IPS DF 6.9 (cell line): ENCODE results near the gene IFITM10.
"Not testable (repeated sequence)": the region's sequence is repeated elsewhere in the genome, so short reads cannot be mapped to it uniquely, and the experiment has no call there.

Experiments used
- DNase-seq: peaks from one replicate; pipeline ENCODE4 v3.0.0-alpha.2; 2013; ENCODE audit warnings: low read depth, low spot score
- H3K27ac ChIP-seq: one replicate; pipeline ENCODE4 v1.5.1; 2013; ENCODE audit warnings: low read length, control low read depth
- H3K27me3 ChIP-seq: 2 replicates; pipeline ENCODE4 v1.6.1; 2013; ENCODE audit warnings: mild to moderate bottlenecking, low read length; ENCODE audit not compliant: control insufficient read depth, insufficient read depth
- H3K36me3 ChIP-seq: 2 replicates; pipeline ENCODE4 v1.6.1; 2013; ENCODE audit warnings: low read length; ENCODE audit not compliant: control insufficient read depth, insufficient read depth
- H3K4me1 ChIP-seq: 2 replicates; pipeline ENCODE4 v1.6.1; 2013; ENCODE audit warnings: low read length; ENCODE audit not compliant: control insufficient read depth, insufficient read depth
- H3K4me3 ChIP-seq: 2 replicates; pipeline ENCODE4 v1.5.1; 2013; ENCODE audit warnings: mild to moderate bottlenecking, low read length
- H3K9me3 ChIP-seq: 2 replicates; pipeline ENCODE4 v1.6.1; 2013; ENCODE audit warnings: low read length, inconsistent platforms; ENCODE audit not compliant: control insufficient read depth, insufficient read depth
- WGBS: extraction: QIAGEN DNeasy Blood & Tissue Kit; methylation state at CpG from one replicate; pipeline ENCODE4 v1.1.7; 2013; ENCODE audit warnings: mixed read lengths, missing lambda C conversion rate; ENCODE audit not compliant: insufficient read length, insufficient coverage; 5-methylcytosine and 5-hydroxymethylcytosine counted together

Gene IFITM10

GRCh38 chr11:1684886-1685874 lies 65.2 kb downstream of the IFITM10 start:
- not testable (repeated sequence) for DNase-seq, H3K27me3 ChIP-seq, H3K4me3 ChIP-seq, H3K9me3 ChIP-seq, H3K27ac ChIP-seq, H3K4me1 ChIP-seq, H3K36me3 ChIP-seq
- no CpG with 5 or more reads among the region's 18 CpGs for WGBS

- not testable (repeated sequence) for H3K36me3 ChIP-seq, H3K27me3 ChIP-seq, H3K4me1 ChIP-seq, H3K9me3 ChIP-seq, DNase-seq, H3K27ac ChIP-seq, H3K4me3 ChIP-seq
- no CpG with 5 or more reads among the region's 24 CpGs for WGBS
These were observed 66.4 kb downstream of the IFITM10 start for GRCh38 chr11:1683904-1684572.

GRCh38 chr11:1683216-1683615 lies 67.2 kb downstream of the IFITM10 start:
- WGBS = no CpG with 5 or more reads among the region's 19 CpGs
- DNase-seq, H3K27me3 ChIP-seq: not testable (repeated sequence)

More at GRCh38 chr11:1683216-1683615, 67.2 kb downstream of the IFITM10 start:
- H3K4me1 ChIP-seq, H3K36me3 ChIP-seq, H3K27ac ChIP-seq, H3K9me3 ChIP-seq, H3K4me3 ChIP-seq: not testable (repeated sequence)
